Tibial nerve (tissue), 4 donors: ENCODE data around the gene COPG2. TPM values are rescaled to one million over a fixed set of nuclear protein-coding genes. Genes with fewer than 3 reads are reported as not detected.
"Not testable (repeated sequence)": the region's sequence is repeated elsewhere in the genome, so short reads cannot be mapped to it uniquely, and the experiment has no call there.

Experiments
- DNase-seq, 2 donors: peaks; one replicate each; pipeline ENCODE4 v3.0.0-alpha.2; 2019; ENCODE audit warnings: low spot score in 2 of 2
- H3K27ac ChIP-seq, 4 donors: fragments of 200-600 bp; sonication (generic) in 3 of 4; one replicate each; pipeline ENCODE4 v1.5.1; 2017 to 2019; ENCODE audit warnings: mild to moderate bottlenecking in 1 of 4
- H3K27me3 ChIP-seq, 2 donors: fragments of 200-600 bp; sonication (generic) in 1 of 2; one replicate each; pipeline versions ENCODE4 v1.5.1 to v1.6.0; 2017 to 2019
- H3K36me3 ChIP-seq, 3 donors: fragments of 200-600 bp; sonication (generic); one replicate each; pipeline ENCODE4 v1.5.1; 2018 to 2019
- H3K4me1 ChIP-seq, 4 donors: fragments of 200-600 bp; sonication (generic) in 3 of 4; one replicate each; pipeline ENCODE4 v1.5.1; 2017 to 2019
- H3K4me3 ChIP-seq, 4 donors: fragments of 200-600 bp; sonication (generic) in 3 of 4; one replicate each; pipeline ENCODE4 v1.5.1; 2017 to 2019; ENCODE audit warnings: mild to moderate bottlenecking in 1 of 4, moderate library complexity in 1 of 4
- H3K9me3 ChIP-seq, 4 donors: fragments of 200-600 bp; sonication (generic) in 3 of 4; one replicate each; pipeline ENCODE4 v1.5.1; 2017 to 2019
- EP300 ChIP-seq, 2 donors: sonication (generic); formaldehyde crosslinking; IDR thresholded peaks; one replicate each; pipeline ENCODE4 v1.6.1; 2017; ENCODE audit warnings: antibody characterized with exemption in 2 of 2, mild to moderate bottlenecking in 1 of 2
- POLR2A ChIP-seq, 2 donors: fragments of 450-650 bp; IDR thresholded peaks; one replicate each; pipeline ENCODE4 v1.6.1; 2017; ENCODE audit warnings: antibody characterized with exemption in 2 of 2, mild to moderate bottlenecking in 2 of 2, moderate library complexity in 2 of 2
- WGBS, 2 donors: methylation state at CpG; one replicate each; pipeline ENCODE4 v1.1.5; 2018; 5-methylcytosine and 5-hydroxymethylcytosine counted together
- total RNA-seq, 4 donors: library from RNA; depleted of rRNA; stranded (reverse); fragments of >200 nt; gene quantifications; one replicate each; pipeline ENCODE4 v1.1.0, GENCODE V29; 2016
- TF ChIP-seq, protein P1 (sequence below), 5 experiments: fragments of 200-600 bp in 3 of 5; fragments of 450-650 bp in 2 of 5; sonication (generic) in 3 of 5; IDR thresholded peaks; one replicate each; pipeline ENCODE4 v1.5.1; 2016 to 2019; ENCODE audit warnings: antibody characterized with exemption in 5 of 5, mild to moderate bottlenecking in 3 of 5, moderate library complexity in 2 of 5

COPG2 gene
- total RNA-seq, 4 donors from 2014 or later, result 12.7 to 22.7 (median 20.2) TPM

DNA sequence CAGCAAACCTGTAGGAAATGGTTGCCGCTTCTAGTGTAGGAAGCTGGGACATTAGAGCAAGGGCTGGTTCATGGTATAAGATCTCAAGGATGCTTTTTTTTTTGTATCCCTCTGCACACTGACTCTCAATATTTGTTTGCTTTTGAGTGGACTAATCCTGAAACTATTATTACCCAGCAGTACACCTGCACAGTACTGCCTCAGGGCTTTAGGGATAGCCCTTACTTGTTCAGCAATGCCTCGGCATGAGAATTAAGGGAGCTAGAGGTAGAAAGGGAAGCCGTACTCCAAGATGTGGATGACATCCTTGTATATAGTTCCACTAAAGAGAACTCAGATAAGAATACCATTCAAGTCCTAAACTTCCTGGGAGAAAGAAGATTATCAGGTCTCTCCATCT is 70.5 kb downstream of the COPG2 start:
- no peaks in the 10 kb centered on the region for H3K4me1 ChIP-seq
- H3K4me3 ChIP-seq, result no peak overlapping the region
- H3K27me3 ChIP-seq, result no peaks in the 10 kb centered on the region
- no peak overlapping the region for H3K27ac ChIP-seq
- TF ChIP-seq, protein P1, sequence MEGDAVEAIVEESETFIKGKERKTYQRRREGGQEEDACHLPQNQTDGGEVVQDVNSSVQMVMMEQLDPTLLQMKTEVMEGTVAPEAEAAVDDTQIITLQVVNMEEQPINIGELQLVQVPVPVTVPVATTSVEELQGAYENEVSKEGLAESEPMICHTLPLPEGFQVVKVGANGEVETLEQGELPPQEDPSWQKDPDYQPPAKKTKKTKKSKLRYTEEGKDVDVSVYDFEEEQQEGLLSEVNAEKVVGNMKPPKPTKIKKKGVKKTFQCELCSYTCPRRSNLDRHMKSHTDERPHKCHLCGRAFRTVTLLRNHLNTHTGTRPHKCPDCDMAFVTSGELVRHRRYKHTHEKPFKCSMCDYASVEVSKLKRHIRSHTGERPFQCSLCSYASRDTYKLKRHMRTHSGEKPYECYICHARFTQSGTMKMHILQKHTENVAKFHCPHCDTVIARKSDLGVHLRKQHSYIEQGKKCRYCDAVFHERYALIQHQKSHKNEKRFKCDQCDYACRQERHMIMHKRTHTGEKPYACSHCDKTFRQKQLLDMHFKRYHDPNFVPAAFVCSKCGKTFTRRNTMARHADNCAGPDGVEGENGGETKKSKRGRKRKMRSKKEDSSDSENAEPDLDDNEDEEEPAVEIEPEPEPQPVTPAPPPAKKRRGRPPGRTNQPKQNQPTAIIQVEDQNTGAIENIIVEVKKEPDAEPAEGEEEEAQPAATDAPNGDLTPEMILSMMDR (IDR thresholded peaks at IDR 0.05), result no peak
- no peak for TF ChIP-seq POLR2A (IDR thresholded peaks at IDR 0.05)
- no peak for TF ChIP-seq EP300 (IDR thresholded peaks at IDR 0.05)
- no peaks in the 10 kb centered on the region for H3K9me3 ChIP-seq
- H3K36me3 ChIP-seq, result peaks cover 0 to 12% (median 0%) of the 10 kb centered on the region in 3 donors
- DNase-seq, result no peak
- 95 to 97% methylated on average over 3 of the region's 3 CpGs for WGBS, 2 donors

DNA sequence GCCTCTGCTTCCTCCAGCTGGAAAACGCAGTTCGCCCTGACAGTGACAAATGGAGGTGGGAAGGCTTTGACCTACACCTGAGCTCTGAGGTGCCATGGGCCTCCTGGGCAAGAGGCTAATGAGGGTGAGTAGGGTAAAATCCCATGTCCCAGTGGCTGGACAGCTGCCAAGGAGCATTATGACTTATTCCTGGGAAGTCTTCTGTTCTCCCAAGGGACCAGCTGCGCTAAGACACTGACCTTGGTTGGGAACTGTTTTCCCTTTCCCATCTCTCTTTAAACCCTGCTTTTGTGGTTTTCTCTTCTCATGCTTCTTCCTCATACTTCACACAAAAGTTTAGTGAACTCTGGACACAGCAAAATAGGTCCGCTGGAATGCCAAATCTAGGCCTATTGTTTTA is 72.6 kb downstream of the COPG2 start:
- no peak overlapping the region for H3K4me3 ChIP-seq
- no peak for TF ChIP-seq POLR2A (IDR thresholded peaks at IDR 0.05)
- no peak for TF ChIP-seq EP300 (IDR thresholded peaks at IDR 0.05)
- TF ChIP-seq, protein P1 (IDR thresholded peaks at IDR 0.05), result no peak
- no peaks in the 10 kb centered on the region for H3K4me1 ChIP-seq
- WGBS, 2 donors, result 82 to 92% methylated on average over 4 of the region's 4 CpGs
- no peaks in the 10 kb centered on the region for H3K27me3 ChIP-seq
- peaks cover 0 to 5% (median 0%) of the 10 kb centered on the region in 3 donors for H3K36me3 ChIP-seq
- no peak overlapping the region for H3K27ac ChIP-seq
- no peak for DNase-seq
- no peaks in the 10 kb centered on the region for H3K9me3 ChIP-seq

DNA sequence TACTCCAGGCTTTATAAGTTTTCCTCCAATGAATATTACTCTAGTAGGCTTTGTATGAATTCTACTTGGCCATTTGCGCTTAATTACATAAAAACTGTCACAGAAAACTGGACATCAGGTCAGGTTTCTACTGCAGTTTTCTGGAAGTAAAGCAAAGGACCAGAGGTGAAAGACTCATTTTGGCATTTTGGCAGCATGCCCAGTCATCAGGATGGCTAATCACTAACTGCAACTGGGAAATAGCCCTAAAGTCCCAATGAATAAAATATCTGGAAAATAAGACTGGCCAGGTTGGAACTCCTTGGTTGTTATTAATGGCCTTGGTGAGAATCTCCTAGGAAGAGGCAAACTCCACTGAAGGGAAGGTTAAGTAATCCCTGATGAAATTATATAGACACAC is 75.5 kb downstream of the COPG2 start:
- no peak for TF ChIP-seq EP300 (IDR thresholded peaks at IDR 0.05)
- TF ChIP-seq, protein P1 (IDR thresholded peaks at IDR 0.05), result no peak
- TF ChIP-seq POLR2A (IDR thresholded peaks at IDR 0.05), result no peak
- no peaks in the 10 kb centered on the region for H3K27me3 ChIP-seq
- DNase-seq, result no peak
- 94 to 100% methylated on average over 1 of the region's 1 CpG for WGBS, 2 donors
- no peak overlapping the region for H3K4me3 ChIP-seq
- H3K27ac ChIP-seq, result no peak overlapping the region
- H3K4me1 ChIP-seq, result no peaks in the 10 kb centered on the region
- H3K9me3 ChIP-seq, result peaks cover 0 to 11% (median 0%) of the 10 kb centered on the region in 4 donors
- peaks cover 0 to 16% (median 0%) of the 10 kb centered on the region in 3 donors for H3K36me3 ChIP-seq

DNA sequence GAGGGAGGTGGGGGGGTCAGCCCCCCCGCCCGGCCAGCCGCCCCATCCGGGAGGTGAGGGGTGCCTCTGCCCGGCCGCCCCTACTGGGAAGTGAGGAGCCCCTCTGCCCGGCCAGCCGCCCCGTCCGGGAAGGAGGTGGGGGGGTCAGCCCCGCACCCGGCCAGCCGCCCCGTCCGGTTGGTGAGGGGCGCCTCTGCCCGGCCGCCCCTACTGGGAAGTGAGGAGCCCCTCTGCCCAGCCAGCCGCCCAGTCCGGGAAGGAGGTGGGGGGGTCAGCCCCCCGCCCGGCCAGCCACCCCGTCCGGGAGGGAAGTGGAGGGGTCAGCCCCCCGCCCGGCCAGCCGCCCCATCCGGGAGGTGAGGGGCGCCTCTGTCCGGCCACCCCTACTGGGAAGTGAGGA is 77.1 kb downstream of the COPG2 start:
- WGBS, 2 donors, result 97 to 100% methylated on average over 2 to 7 of the region's 30 CpGs
- H3K27me3 ChIP-seq, H3K27ac ChIP-seq, H3K4me3 ChIP-seq, DNase-seq, H3K4me1 ChIP-seq: not testable (repeated sequence)
- Histone ChIP-seq H3K36me3 (peaks cover 0 to 23% (median 0%) of the 10 kb centered on the region in 3 donors), H3K9me3 (peaks cover 0 to 13% (median 1%) of the 10 kb centered on the region in 4 donors)

DNA sequence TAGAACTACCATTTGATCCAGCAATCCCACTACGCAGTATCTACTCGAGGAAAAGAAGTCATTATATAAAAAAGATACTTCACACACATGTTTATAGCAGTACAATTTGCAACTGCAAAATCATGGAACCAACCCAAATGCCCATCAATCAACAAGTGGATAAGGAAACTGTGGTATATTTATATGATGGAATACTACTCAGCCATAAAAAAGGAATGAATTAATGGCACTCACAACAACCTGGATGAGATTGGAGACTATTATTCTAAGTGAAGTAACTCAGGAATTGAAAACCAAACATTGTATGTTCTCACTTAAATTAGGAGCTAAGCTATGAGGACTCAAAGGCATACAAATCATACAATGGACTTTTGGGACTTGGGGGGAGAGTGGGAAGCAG is 82.6 kb downstream of the COPG2 start:
- H3K4me1 ChIP-seq, H3K27me3 ChIP-seq, H3K4me3 ChIP-seq, H3K27ac ChIP-seq, DNase-seq: not testable (repeated sequence)
- 93 to 98% methylated on average over 2 of the region's 2 CpGs for WGBS, 2 donors
- Histone ChIP-seq H3K9me3 (peaks cover 0 to 37% (median 1%) of the 10 kb centered on the region in 4 donors), H3K36me3 (peaks cover 0 to 27% (median 0%) of the 10 kb centered on the region in 3 donors)

DNA sequence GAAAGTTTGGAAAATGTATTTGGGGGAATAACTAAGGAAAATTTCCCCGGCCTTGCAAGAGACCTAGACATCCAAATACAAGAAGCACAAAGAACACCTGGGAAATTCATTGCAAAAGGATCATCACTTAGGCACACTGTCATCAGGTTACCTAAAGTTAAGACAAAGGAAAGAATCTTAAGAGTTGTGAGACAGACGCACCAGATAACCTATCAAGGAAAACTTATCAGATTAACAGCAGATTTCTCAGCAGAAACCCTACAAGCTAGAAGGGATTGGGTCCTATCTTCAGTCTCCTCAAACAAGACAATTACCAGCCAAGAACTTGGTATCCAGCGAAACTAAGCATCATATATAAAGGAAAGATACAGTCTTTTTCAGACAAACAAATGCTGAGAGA is 93.4 kb downstream of the COPG2 start:
- H3K4me3 ChIP-seq, H3K36me3 ChIP-seq, H3K4me1 ChIP-seq, H3K27ac ChIP-seq, H3K27me3 ChIP-seq, DNase-seq: not testable (repeated sequence)
- peaks cover 0 to 10% (median 4%) of the 10 kb centered on the region in 4 donors for H3K9me3 ChIP-seq
- WGBS, 2 donors, result 96% methylated on average over 3 of the region's 3 CpGs

DNA sequence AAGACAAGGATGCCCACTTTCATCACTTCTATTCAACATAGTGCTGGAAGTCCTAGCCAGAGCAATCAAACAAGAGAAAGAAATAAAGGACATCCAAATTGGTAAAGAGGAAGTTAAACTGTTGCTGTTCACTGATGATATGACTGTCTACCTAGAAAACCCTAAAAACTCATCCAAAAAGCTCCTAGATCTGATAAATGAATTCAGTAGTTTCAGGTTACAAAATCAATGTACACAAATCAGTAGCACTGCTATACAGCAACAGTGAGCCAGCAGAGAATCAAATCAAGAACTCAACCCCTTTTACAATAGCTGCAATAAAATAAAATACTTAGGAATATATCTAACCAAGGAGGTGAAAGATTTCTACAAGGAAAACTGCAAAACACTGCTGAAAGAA is 98.4 kb downstream of the COPG2 start:
- not testable (repeated sequence) for H3K36me3 ChIP-seq, DNase-seq, H3K27ac ChIP-seq, H3K4me1 ChIP-seq, H3K4me3 ChIP-seq, H3K27me3 ChIP-seq
- H3K9me3 ChIP-seq, result peaks cover 0 to 33% (median 9%) of the 10 kb centered on the region in 4 donors
